NCI-H446 treated with DMSO at 0.1 percent for 48 hours (cell line): ENCODE measurements around the gene RPS3A.
A peak's percentile ranks its signal among the peaks of the same experiment; 100 is the strongest.
"Not testable (repeated sequence)": the region's sequence is repeated elsewhere in the genome, so short reads cannot be mapped to it uniquely, and the experiment has no call there.

Experiments used
- DNase-seq: peaks from one replicate; lab custom pipeline; 2025; lab: John Stamatoyannopoulos, UW

Gene RPS3A

GRCh38 chr4:151099229-151099975 is at the start of gene RPS3A:
Gene RPS3A, plus strand, starts transcription at chr4:151099628. Its CDS starts 25 bp downstream, at chr4:151099653.
- peak; percentile 89 for DNase-seq

GRCh38 chr4:151052785-151053184 is 46.6 kb upstream of the RPS3A start:
- DNase-seq = no peak

GRCh38 chr4:151055539-151055938 is 43.9 kb upstream of the RPS3A start:
- DNase-seq = no peak

- DNase-seq = not testable (repeated sequence)
These were observed 36.3 kb upstream of the RPS3A start for GRCh38 chr4:151063143-151063542.

GRCh38 chr4:151067316-151067970 is 32.0 kb upstream of the RPS3A start:
- no peak for DNase-seq

GRCh38 chr4:151074416-151074916 is 25.0 kb upstream of the RPS3A start:
- no peak for DNase-seq

GRCh38 chr4:151077978-151078377 is 21.4 kb upstream of the RPS3A start:
- not testable (repeated sequence) for DNase-seq

GRCh38 chr4:151087467-151087866 is 12.0 kb upstream of the RPS3A start:
- no peak for DNase-seq

- DNase-seq = no peak
These were observed 8.4 kb upstream of the RPS3A start for GRCh38 chr4:151091047-151091446.

GRCh38 chr4:151092488-151092887 is 6.9 kb upstream of the RPS3A start:
- no peak for DNase-seq

- no peak for DNase-seq
These were observed 6.2 kb upstream of the RPS3A start for GRCh38 chr4:151093203-151093602.

GRCh38 chr4:151094290-151094751 is 5.1 kb upstream of the RPS3A start:
- DNase-seq = no peak

GRCh38 chr4:151095142-151095541 is 4.3 kb upstream of the RPS3A start:
- no peak for DNase-seq

GRCh38 chr4:151097759-151098158 is 1.7 kb upstream of the RPS3A start:
- no peak for DNase-seq

GRCh38 chr4:151098979-151099228 is 524 bp upstream of the RPS3A start:
- no peak for DNase-seq

- no peak for DNase-seq
These were observed 569 bp downstream of the RPS3A start for GRCh38 chr4:151099976-151100417.

GRCh38 chr4:151100531-151100930 is 1.1 kb downstream of the RPS3A start:
- DNase-seq = no peak

GRCh38 chr4:151103758-151104157 is 4.3 kb downstream of the RPS3A start:
- no peak for DNase-seq

- no peak for DNase-seq
These were observed 5.2 kb downstream of the RPS3A start for GRCh38 chr4:151104621-151105020.

GRCh38 chr4:151105454-151106032 is 6.1 kb downstream of the RPS3A start:
- DNase-seq = no peak

GRCh38 chr4:151107063-151107462 is 7.6 kb downstream of the RPS3A start:
- no peak for DNase-seq

GRCh38 chr4:151110236-151110635 is 10.8 kb downstream of the RPS3A start:
- no peak for DNase-seq

- DNase-seq = no peak
These were observed 14.9 kb downstream of the RPS3A start for GRCh38 chr4:151114338-151114737.
